Stimulated activated CD8-positive, alpha-beta memory T cell treated with anti-CD3 and anti-CD28 coated beads, Interleukin-15, amount 100 ng/mL, for 48 hours (primary cell): Measurements from ENCODE around the gene FUT6.
A peak's percentile ranks its signal among the peaks of the same experiment; 100 is the strongest.

Source experiments
- DNase-seq, 2 donors: peaks; one replicate each; pipeline ENCODE4 v3.0.0-alpha.2; 2020; ENCODE audit warnings: low read depth in 2 of 2

The FUT6 gene

GRCh38 chr19:5827891-5828660 lies 11.4 kb downstream of the FUT6 start:
- peak; percentile 96 to 98 for DNase-seq

GRCh38 chr19:5827342-5827890 lies 12.1 kb downstream of the FUT6 start:
- DNase-seq = no peak

GRCh38 chr19:5826531-5827341 lies 12.8 kb downstream of the FUT6 start:
- DNase-seq = peak in 1 of 2 donors; percentile 11

- no peak for DNase-seq
Measured at GRCh38 chr19:5825178-5825577, 14.3 kb downstream of the FUT6 start.

GRCh38 chr19:5824751-5825150 lies 14.8 kb downstream of the FUT6 start:
- no peak for DNase-seq

GRCh38 chr19:5823579-5824281 lies 15.8 kb downstream of the FUT6 start:
- no peak for DNase-seq

GRCh38 chr19:5822181-5822844 lies 17.2 kb downstream of the FUT6 start:
- no peak for DNase-seq

- DNase-seq = no peak
Measured at GRCh38 chr19:5821521-5822180, 17.9 kb downstream of the FUT6 start.

- DNase-seq = no peak
Measured at GRCh38 chr19:5820785-5821184, 18.7 kb downstream of the FUT6 start.

GRCh38 chr19:5818594-5818993 lies 20.9 kb downstream of the FUT6 start:
- no peak for DNase-seq

- DNase-seq = no peak
Measured at GRCh38 chr19:5817218-5817617, 22.3 kb downstream of the FUT6 start.

GRCh38 chr19:5814852-5815246 lies 24.7 kb downstream of the FUT6 start:
- no peak for DNase-seq

- DNase-seq = no peak
Measured at GRCh38 chr19:5814123-5814851, 25.2 kb downstream of the FUT6 start.

- no peak for DNase-seq
Measured at GRCh38 chr19:5811117-5811516, 28.4 kb downstream of the FUT6 start.

- DNase-seq = no peak
Measured at GRCh38 chr19:5809469-5809868, 30.0 kb downstream of the FUT6 start.

GRCh38 chr19:5809053-5809452 lies 30.4 kb downstream of the FUT6 start:
- DNase-seq = no peak

- DNase-seq = no peak
Measured at GRCh38 chr19:5808120-5808816, 31.2 kb downstream of the FUT6 start.

GRCh38 chr19:5806905-5807304 lies 32.6 kb downstream of the FUT6 start:
- no peak for DNase-seq

- no peak for DNase-seq
Measured at GRCh38 chr19:5806133-5806489, 33.4 kb downstream of the FUT6 start.
